NCI-H2227 (cell line): ENCODE results near the gene SMAD5.

Experiments used
- DNase-seq: peaks from one replicate; lab custom pipeline; 2025; ENCODE audit not compliant: unreplicated experiment; lab: John Stamatoyannopoulos, UW

SMAD5 gene

DNA sequence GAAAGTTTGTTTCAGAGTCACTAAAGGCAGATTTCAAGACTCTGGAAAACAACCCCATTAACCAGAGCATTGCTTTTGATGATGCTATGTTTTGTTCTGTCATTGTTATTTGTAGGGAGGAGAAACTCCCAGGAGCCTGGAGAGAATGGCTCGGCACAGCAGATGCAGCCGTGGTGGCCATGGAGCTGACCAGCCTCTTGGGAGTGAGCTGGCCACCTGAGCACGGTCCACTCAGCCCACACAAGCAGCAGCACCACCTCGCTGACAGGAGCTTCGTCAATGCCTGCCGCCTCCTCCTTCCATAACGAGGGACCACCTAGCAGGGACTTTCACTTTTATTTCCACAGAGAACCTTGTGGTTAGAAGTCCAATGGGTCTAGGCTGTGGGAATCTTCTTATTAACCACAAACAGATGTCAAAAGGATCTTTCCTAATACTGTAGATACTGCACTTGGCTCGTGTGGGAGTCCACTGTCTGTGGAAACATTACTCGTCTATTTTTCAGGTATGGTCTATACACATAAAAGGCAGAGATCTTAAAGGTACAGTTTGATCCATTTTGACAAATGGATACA, 81.4 kb downstream of the SMAD5 start:
- DNase-seq, result no peak

DNA sequence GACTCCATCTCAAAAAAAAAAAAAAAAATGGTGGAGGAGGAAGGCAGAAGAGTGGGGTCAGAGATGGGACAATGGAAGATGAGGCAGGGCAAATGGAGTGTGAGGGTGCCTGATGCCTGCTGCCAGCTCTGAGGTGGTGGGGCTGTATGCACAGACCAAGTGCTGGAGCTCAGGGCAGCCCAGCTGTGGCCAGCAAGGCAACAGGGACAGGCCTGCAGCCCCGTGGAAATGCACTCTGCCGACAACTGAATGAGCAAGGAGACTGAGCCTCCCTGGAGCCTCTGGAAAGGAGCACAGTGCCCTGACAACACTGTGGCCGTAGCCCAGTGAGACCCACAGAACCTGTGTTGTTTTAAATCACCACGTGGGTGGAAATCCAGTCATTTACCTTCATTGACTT, 83.2 kb downstream of the SMAD5 start:
- DNase-seq, result no peak

DNA sequence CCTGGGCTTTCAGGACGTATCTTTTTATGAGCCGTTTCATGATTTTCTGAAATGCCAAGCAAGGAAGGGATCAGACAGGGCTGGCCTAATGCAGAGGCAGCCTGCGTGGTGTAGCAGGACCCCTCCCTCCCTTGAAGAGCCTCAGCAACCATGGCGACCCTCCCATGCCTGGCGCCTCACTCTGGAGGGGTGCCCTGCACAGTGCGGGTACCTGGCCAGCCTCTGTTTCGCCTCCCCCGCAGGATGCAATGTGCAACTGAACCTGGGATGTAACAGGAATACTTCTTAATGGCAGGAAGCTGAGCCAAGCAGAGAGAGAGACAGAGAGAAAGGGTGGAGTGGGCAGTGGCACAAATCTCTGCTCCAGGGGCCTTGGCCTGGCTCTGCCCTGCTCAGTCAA, 83.6 kb downstream of the SMAD5 start:
- DNase-seq, result no peak

DNA sequence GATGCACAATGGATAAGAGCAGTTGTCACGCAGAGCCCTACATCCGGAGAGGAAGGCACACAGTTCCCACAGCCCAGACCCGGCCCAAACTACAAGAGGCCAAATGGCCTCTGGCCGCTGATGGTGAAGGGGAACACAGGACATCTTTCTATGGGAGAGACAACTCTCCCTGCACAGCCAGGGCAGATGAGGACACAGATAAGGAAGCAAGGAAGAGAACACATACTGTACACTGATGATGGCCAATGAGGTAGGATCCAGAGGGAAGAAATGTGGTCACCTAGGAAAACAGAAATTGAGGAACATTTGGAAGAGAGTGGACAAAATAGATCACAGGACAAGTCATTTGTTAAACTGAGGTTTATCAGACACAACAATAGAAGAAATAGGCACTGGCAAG, 88.7 kb downstream of the SMAD5 start:
- no peak for DNase-seq

DNA sequence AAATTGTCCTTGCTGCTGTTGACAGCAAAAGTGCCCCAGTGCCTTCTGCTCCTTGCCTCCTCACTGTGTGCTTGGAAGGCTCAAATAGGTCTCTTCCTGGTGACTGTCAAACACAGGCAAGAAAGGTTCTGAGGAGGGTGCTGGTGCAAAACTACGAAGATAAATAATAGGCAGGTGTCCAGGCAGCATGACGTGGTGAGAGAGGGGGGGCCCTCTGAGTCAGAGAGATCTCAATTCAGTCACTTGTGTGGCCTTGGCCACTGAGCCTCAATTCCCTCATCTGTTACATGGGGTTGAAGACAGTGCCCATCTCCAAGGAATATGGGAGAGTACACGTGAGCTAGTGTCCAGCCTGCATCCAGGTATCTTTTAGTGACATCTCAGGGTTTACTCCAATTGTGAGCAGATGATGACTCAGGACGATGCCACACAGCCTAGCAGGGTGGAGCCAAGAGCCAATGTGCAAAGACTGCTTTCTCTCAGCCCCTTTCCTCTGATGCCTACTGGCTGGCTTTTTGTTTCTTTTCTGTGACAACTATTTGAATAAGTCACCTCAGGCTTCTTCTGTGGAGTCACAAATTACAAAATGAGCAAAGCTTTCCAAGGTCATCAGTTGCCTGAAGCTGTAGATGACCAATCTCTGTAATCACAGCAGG, 90.1 kb downstream of the SMAD5 start:
- no peak for DNase-seq

DNA sequence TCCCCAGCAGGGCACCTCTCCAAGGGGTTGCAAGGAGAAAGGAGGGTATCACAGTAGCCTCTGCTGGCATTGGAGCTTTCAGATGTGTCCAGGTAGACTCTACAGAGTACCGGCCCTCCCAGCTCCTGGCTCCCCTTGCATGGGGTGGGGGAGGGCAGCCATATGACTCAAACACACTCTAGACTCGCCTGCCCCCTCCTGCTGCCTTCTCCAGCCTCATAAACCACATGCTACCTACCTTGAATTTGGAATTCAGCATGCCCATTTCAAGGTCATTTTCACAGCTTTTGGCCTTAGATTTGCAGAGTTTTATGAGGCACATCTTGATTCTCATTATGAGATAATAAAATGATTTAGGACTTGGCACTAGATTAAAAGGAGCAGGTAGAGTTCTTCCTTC, 93.2 kb downstream of the SMAD5 start:
- no peak for DNase-seq

DNA sequence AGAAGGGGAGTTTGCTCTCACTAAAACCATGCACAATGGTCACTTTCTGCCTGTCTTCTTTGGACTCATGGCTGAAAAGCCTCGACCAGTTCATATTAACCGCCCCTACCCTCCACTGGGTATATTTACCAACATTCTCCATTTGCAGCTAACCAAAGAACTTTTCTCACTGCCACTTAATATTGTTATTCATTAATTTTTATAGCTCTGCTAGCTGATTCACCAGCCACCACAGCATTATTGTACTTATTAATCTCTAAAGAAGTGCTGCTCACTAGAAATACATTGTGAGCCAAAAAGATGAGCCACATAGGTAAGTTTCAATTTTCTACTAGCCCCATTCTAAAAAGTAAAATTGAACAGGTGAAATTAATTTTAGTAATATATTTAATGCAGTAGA, 93.8 kb downstream of the SMAD5 start:
- no peak for DNase-seq

DNA sequence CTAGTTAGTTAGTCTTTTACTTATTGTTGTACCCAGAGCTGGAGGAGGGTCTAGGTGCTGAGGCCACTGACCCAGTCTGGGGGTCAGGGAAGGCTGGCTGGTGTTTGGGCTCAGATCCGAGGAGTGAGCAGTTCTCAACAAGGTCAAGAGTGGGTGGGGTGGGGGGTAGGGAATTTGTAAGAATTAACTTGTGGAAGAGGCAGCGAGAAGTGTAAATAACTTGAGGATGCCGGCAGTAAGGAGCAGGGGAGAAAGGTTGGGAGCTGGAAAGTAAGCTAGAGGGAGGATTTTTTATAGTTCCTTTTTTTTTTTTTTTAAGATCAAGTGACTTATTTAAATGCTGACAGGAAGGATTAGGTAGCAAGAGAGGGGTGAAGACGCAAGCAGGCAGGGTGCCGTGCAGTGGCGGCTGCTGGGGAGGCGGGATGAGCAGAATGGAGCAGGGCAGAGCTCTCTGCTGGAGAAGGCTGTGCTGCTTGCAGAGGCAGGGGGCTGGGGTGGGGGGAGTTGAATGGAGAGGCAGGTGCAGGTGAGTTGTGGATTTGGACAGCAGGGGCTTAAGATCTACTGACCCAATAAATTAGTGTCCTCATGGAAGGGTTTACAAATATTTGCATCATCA, 95.6 kb downstream of the SMAD5 start:
- DNase-seq, result no peak

DNA sequence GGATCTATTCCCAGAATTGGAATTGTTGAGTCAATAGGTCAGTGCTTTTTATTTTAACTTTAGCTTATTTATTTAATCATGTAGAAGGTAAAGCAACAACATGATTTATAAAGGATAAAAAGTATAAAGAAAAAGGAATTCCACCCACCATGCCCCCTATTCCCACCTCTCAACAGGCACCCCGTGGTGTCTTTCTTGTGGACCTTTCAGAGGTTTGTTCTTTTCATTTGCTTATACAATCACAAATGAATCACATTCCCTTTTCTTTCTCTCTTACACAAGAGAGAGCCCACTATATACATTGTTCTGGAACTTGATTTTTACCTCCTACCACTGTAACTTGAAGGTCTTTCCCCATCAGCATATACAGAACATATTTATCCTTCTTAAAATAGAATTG, 97.5 kb downstream of the SMAD5 start:
- DNase-seq, result no peak

DNA sequence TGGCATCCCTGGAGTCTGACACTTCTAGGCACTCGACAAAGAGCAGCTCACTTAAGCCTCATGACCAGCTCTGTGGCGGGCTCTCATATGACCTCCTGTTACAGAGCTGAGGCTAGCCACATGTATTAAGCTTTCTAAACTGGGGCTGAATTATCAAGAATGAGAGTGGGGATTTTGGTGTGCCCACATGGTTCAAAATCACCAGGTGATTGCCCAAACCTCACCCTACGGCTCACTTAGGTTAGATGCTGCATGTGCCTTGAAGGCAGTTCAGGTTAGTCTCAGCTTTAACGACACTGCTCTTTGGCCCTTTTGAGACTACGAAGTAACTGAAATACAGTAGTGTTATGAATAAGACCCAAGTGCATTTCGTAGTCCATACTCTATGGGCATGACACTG, 99.7 kb downstream of the SMAD5 start:
- no peak for DNase-seq
